IMR-90 (cell line): ENCODE results near the gene LYRM9.

Source experiments
- CEBPB ChIP-seq: IDR thresholded peaks from 2 replicates; pipeline ENCODE4 v1.6.1; 2012; ENCODE audit warnings: low read depth, low read length, improper control_type of control experiment
- CTCF ChIP-seq: conservative IDR thresholded peaks from 2 replicates; pipeline ENCODE4 v1.5.1; 2012; ENCODE audit warnings: mild to moderate bottlenecking, low read depth, low read length, improper control_type of control experiment
- ELK1 ChIP-seq: fragments of 150-350 bp; IDR thresholded peaks from 2 replicates; pipeline ENCODE4 v1.6.1; 2016; ENCODE audit warnings: low read depth, mild to moderate bottlenecking, low read length, moderate library complexity, borderline replicate concordance
- MAZ ChIP-seq: IDR thresholded peaks from 2 replicates; pipeline ENCODE4 v1.6.1; 2012; ENCODE audit warnings: low read depth, mild to moderate bottlenecking, low read length, improper control_type of control experiment, moderate library complexity, borderline replicate concordance
- POLR2A ChIP-seq: IDR thresholded peaks from 2 replicates; pipeline ENCODE4 v1.6.1; 2012; ENCODE audit warnings: mild to moderate bottlenecking, low read depth, low read length
- USF2 ChIP-seq: fragments of 150-350 bp; IDR thresholded peaks from 2 replicates; pipeline ENCODE4 v1.6.1; 2017; ENCODE audit warnings: mild to moderate bottlenecking, antibody characterized with exemption, low read length, low read depth

GRCh38 chr17:27905447-27906225 is 12.5 kb upstream of the LYRM9 start:
- no peak for TF ChIP-seq CTCF
- no peak for TF ChIP-seq POLR2A
- no peak for TF ChIP-seq ELK1
- no peak for TF ChIP-seq CEBPB
- no peak for TF ChIP-seq MAZ
- TF ChIP-seq USF2: no peak
